Gastrocnemius medialis (tissue), 4 donors: ENCODE measurements around the gene RAB6B. TPM values are rescaled to one million over a fixed set of nuclear protein-coding genes. Genes with fewer than 3 reads are reported as not detected.

Experiments used
- ATAC-seq, 2 donors: fragments of 150-250 bp; one replicate each; pipeline ENCODE4 v1.9.1; 2016
- DNase-seq, 2 donors: peaks; one replicate each; pipeline ENCODE4 v3.0.0-alpha.2; 2019
- H3K27ac ChIP-seq, 4 donors: fragments of 200-600 bp; sonication (generic); 1 replicate in 1 of 4; 2 replicates in 3 of 4; pipeline ENCODE4 v1.5.1; 2016 to 2018; ENCODE audit warnings: mild to moderate bottlenecking in 2 of 4, moderate library complexity in 1 of 4
- H3K27me3 ChIP-seq, 3 donors: fragments of 200-600 bp; sonication (generic) in 2 of 3; 1 replicate in 1 of 3; 2 replicates in 2 of 3; pipeline versions ENCODE4 v1.5.1 to v1.6.0; 2016 to 2019; ENCODE audit warnings: mild to moderate bottlenecking in 1 of 3, moderate library complexity in 1 of 3
- H3K36me3 ChIP-seq, 2 donors: fragments of 200-600 bp; sonication (generic) in 1 of 2; one replicate each; pipeline ENCODE4 v1.5.1; 2017 to 2018
- H3K4me1 ChIP-seq, 2 donors: fragments of 200-600 bp; sonication (generic) in 1 of 2; one replicate each; pipeline ENCODE4 v1.5.1; 2016 to 2017; ENCODE audit warnings: mild to moderate bottlenecking in 2 of 2
- H3K4me3 ChIP-seq, 4 donors: fragments of 200-600 bp; sonication (generic) in 3 of 4; 1 replicate in 1 of 4; 2 replicates in 3 of 4; pipeline ENCODE4 v1.5.1; 2016 to 2019; ENCODE audit warnings: mild to moderate bottlenecking in 2 of 4
- H3K9me3 ChIP-seq, 3 donors: fragments of 200-600 bp; sonication (generic) in 2 of 3; 1 replicate in 1 of 3; 2 replicates in 2 of 3; pipeline ENCODE4 v1.5.1; 2016 to 2019
- POLR2A ChIP-seq, 2 donors: fragments of 450-650 bp; IDR thresholded peaks; one replicate each; pipeline ENCODE4 v1.6.1; 2017; ENCODE audit warnings: antibody characterized with exemption in 2 of 2, mild to moderate bottlenecking in 2 of 2, moderate library complexity in 2 of 2
- in situ Hi-C, 4 donors: fragments of 200-750 bp; cut with MboI; loops; one replicate each; pipeline versions ENCODE4 v1.15.0 to v1.8.0; 2017; ENCODE audit warnings: low sequenced_read_pairs in 4 of 4
- intact Hi-C: fragments of 100-400 bp; cut with DNase I; formaldehyde crosslinking; loops from one replicate; pipeline ENCODE4 v1.15.1; 2023; ENCODE audit warnings: low total_unique reads
- total RNA-seq, 4 donors: library from RNA; depleted of rRNA; stranded (reverse); fragments of >200 nt; gene quantifications; one replicate each; pipeline versions ENCODE4 v1.1.0 to v1.2.3, GENCODE V29; 2016
- TF ChIP-seq, protein P1 (sequence below), 5 experiments: fragments of 450-650 bp in 3 of 5; fragments of 200-600 bp in 2 of 5; sonication (generic) in 2 of 5; IDR thresholded peaks in 4 of 5; conservative IDR thresholded peaks in 1 of 5; 1 replicate in 4 of 5; 2 replicates in 1 of 5; pipeline ENCODE4 v1.5.1; 2016 to 2019; ENCODE audit warnings: antibody characterized with exemption in 5 of 5, mild to moderate bottlenecking in 3 of 5, moderate library complexity in 3 of 5

The RAB6B gene
- total RNA-seq, 4 donors from 2014 or later, result 0.31 to 1.1 (median 0.72) TPM

DNA sequence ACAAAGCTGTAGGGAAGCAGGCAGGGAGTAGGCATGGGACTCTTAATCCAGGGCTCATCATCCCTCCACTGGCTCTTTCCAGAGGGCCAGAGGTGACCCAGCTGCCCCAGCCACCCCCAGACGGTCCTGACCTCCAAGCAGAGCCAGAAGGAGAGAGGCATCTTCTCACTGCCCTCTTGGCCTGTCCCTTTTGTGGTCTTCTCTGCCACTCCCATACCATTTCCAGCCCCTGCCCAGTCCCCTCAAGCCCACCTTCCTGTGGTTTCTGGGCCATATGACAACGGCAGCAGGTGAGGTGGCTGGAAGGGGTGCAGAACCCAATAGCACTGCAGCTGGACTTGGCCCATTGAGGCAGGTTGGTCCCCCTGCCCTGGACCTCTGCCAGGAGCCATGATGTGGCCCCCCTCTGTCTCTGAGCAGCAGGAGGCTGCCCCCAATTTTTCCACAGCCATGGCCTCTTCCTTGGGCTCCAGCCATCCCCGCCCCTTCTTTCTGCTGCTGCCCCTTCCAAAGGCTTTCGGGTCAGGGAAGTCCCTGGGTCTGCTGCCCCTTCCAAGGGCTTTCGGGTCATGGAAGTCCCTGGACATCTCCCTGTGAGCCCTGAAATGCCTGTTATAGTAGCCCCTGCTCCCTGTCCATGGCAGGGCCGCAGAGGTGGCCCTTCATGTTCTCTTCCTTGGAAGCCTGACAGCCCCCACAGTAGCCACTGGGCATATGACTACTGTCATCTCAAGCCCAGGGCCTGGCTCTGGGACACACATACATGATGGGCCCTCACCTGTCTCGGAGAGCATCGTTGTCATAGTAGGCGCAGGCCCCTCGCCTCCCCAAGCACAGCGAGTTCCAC, 39.5 kb upstream of the RAB6B start:
- in situ Hi-C loops, result no loop called here
- Histone ChIP-seq H3K4me3 (no peak overlapping the region), H3K36me3 (no peaks in the 10 kb centered on the region), H3K27me3 (no peaks in the 10 kb centered on the region), H3K9me3 (no peaks in the 10 kb centered on the region), H3K4me1 (no peaks in the 10 kb centered on the region), H3K27ac (no peak overlapping the region)
- DNase-seq (no peak), ATAC-seq (no peak)
- TF ChIP-seq POLR2A (IDR thresholded peaks at IDR 0.05), result no peak
- TF ChIP-seq, protein P1, sequence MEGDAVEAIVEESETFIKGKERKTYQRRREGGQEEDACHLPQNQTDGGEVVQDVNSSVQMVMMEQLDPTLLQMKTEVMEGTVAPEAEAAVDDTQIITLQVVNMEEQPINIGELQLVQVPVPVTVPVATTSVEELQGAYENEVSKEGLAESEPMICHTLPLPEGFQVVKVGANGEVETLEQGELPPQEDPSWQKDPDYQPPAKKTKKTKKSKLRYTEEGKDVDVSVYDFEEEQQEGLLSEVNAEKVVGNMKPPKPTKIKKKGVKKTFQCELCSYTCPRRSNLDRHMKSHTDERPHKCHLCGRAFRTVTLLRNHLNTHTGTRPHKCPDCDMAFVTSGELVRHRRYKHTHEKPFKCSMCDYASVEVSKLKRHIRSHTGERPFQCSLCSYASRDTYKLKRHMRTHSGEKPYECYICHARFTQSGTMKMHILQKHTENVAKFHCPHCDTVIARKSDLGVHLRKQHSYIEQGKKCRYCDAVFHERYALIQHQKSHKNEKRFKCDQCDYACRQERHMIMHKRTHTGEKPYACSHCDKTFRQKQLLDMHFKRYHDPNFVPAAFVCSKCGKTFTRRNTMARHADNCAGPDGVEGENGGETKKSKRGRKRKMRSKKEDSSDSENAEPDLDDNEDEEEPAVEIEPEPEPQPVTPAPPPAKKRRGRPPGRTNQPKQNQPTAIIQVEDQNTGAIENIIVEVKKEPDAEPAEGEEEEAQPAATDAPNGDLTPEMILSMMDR (IDR thresholded peaks at IDR 0.05 in 4 of 5, conservative IDR thresholded peaks at IDR 0.05 in 1 of 5), result no peak
- intact Hi-C loops, result loop anchor here (10.0 kb wide), 2 partner anchors 100 to 540 kb away; no protein-coding TSS in a partner anchor

DNA sequence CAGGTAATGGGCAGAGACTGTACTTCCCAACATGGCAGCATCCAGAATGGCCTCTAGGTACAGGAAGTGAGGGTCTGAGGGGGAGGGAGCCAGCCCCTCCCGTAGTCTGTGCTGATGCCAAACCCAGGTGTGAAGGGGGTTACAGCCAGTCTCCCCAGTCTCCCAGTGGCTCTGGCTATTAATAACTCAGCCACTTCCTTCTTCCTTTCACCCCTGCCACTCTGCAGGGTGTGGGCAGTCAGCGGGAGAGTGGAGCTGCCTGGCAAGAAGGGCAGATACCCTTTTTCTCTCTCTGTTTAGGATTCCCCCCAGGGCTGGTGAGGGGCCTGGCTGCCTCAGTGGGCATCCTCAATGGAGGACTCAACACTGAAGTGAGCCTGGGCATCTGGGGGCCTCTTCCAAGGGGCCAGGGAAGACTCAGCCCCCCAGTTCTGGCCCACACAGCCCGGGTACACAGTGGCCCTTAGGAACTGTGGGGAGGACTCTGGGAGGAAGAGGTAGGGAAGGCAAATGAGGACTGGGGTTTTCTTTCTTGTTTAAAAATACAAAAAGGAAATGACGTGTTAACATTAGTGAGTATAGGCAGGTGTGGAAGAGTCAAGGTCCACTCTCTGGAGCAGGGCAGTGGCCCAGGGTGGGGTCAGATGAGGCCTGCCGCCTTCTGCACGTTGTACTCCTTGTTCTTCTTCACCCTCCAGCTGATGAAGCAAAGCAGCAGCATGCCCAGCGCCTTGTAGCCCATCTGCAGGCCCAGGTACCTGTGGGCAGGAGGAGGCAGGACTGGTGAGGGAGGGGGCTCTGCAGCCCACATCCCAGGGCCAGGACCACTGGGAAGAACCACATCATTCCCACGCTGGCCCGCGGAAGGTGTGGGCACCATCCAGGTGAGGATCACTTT, 38.6 kb upstream of the RAB6B start:
- TF ChIP-seq, protein P1 (IDR thresholded peaks at IDR 0.05 in 4 of 5, conservative IDR thresholded peaks at IDR 0.05 in 1 of 5), result no peak
- TF ChIP-seq POLR2A (IDR thresholded peaks at IDR 0.05), result no peak
- Histone ChIP-seq H3K36me3 (no peaks in the 10 kb centered on the region), H3K27ac (no peak overlapping the region), H3K9me3 (no peaks in the 10 kb centered on the region), H3K4me3 (no peak overlapping the region), H3K4me1 (no peaks in the 10 kb centered on the region), H3K27me3 (peaks cover 0 to 2% (median 0%) of the 10 kb centered on the region in 3 donors)
- no peak for DNase-seq
- ATAC-seq, result no peak
- intact Hi-C loops (loop anchor here (10.0 kb wide), 2 partner anchors 100 to 540 kb away; no protein-coding TSS in a partner anchor), in situ Hi-C loops (no loop called here)

DNA sequence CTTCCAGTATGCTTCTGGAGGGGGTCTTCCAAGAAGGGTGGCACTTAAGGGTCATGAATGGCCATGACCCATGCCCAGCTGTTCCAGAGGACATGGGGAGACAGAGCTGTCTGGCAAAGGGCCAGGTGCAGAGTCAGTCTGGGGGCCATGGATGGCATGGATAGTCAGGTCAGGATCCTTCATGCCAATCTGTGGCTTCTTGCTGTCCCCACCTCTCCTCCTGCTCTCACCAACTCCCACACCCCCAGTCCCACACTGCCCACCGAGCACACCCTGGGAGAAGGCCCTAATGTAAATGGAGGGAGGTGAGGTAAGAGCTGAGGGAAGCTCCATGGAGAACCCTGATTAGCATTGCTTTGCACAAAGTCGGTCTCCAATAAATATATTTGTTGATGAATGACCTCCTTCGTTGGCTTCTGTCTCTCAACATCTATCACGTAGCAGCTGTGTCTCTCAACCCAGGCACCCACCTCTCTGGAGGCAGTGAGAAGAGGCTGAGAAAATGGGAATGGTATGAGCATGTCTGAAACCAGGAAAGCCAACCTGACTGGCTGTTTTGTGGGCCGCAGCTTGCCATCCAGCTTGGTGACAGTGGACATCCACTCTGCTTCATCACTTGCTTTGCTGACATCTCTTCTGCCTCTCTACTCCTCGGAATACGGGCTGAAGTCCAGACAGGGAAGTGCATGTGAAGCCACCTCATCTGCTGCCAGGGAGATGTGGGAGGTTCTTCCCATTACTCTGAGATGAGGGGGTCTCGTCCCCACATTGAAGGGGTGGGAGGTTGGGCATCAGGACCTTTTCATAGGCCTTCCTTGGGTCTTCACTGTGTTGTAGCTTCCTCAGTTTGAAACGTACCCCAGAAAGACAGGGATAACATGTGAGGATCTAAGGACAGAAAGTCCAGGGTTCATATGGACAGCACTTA, 37.7 kb upstream of the RAB6B start:
- DNase-seq (no peak), ATAC-seq (no peak)
- no peak overlapping the region for H3K4me3 ChIP-seq
- in situ Hi-C loops, result no loop called here
- no peak for TF ChIP-seq POLR2A (IDR thresholded peaks at IDR 0.05)
- no peak overlapping the region for H3K27ac ChIP-seq
- no peaks in the 10 kb centered on the region for H3K4me1 ChIP-seq
- no peaks in the 10 kb centered on the region for H3K9me3 ChIP-seq
- intact Hi-C loops, result loop anchor here (10.0 kb wide), 2 partner anchors 101 to 541 kb away; no protein-coding TSS in a partner anchor
- H3K27me3 ChIP-seq, result peaks cover 0 to 2% (median 0%) of the 10 kb centered on the region in 3 donors
- no peaks in the 10 kb centered on the region for H3K36me3 ChIP-seq

DNA sequence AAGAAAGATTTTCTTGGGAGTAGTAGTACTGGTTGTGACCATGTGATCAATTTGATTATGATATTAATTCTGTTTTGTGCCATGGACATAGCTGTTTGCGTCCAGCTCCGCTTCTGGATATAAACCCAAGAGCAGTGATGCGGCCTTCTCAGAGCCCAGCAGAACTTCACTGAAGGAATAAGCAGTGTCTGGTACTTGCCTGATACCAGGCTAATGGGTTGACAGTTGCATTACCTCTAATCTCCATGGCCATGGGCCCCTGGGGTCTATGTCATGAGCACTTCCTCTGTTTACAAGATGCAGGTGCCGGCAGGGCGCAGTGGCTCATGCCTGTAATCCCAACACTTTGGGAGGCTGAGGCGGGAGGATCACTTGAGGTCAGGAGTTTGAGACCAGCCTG, 36.3 kb upstream of the RAB6B start:
- no peak for TF ChIP-seq POLR2A (IDR thresholded peaks at IDR 0.05)
- TF ChIP-seq, protein P1 (IDR thresholded peaks at IDR 0.05 in 4 of 5, conservative IDR thresholded peaks at IDR 0.05 in 1 of 5), result no peak
- intact Hi-C loops (loop anchor here (10.0 kb wide), 2 partner anchors 103 to 543 kb away; no protein-coding TSS in a partner anchor), in situ Hi-C loops (no loop called here)
- Histone ChIP-seq H3K27ac (no peak overlapping the region), H3K27me3 (peaks cover 0 to 2% (median 0%) of the 10 kb centered on the region in 3 donors), H3K36me3 (no peaks in the 10 kb centered on the region), H3K9me3 (no peaks in the 10 kb centered on the region), H3K4me3 (no peak overlapping the region), H3K4me1 (peaks cover 0 to 7% of the 10 kb centered on the region in 2 donors)
- DNase-seq, result no peak
- no peak for ATAC-seq
